ENCODE measurements around the gene HLA-DPB1.

GRCh38 chr6:33088258-33088930 is 12.6 kb downstream of the HLA-DPB1 start:
- TF ChIP-seq CTCF (conservative IDR thresholded peaks at IDR 0.05; ENCODE audit: low read depth, low read length) = no peak
- TF ChIP-seq EZH2 (IDR thresholded peaks at IDR 0.05; ENCODE audit: borderline replicate concordance, low read depth, low read length, poor library complexity, severe bottlenecking) = no peak
